Activated T-helper 17 cell treated with anti-CD3 and anti-CD28 coated beads, Interleukin-2, amount 50 U/mL, for 72 hours (primary cell): Measurements from ENCODE around the gene KRTAP10-10. TPM values are rescaled to one million over a fixed set of nuclear protein-coding genes. Genes with fewer than 3 reads are reported as not detected.
A peak's percentile ranks its signal among the peaks of the same experiment; 100 is the strongest.
"Not testable (repeated sequence)": the region's sequence is repeated elsewhere in the genome, so short reads cannot be mapped to it uniquely, and the experiment has no call there.

Source experiments
- ATAC-seq: fragments of 150-1000 bp; cut with Tn5 transposase; replicated peaks from 2 replicates; pipeline ENCODE4 v1.10.0; 2021; ENCODE audit warnings: mild to moderate bottlenecking, moderate library complexity
- H3K27ac Mint-ChIP-seq: one replicate; pipeline ENCODE4 v1.8.0; 2022; ENCODE audit warnings: mixed read lengths
- H3K27me3 Mint-ChIP-seq: one replicate; pipeline ENCODE4 v1.8.0; 2022; ENCODE audit warnings: mixed read lengths
- H3K36me3 Mint-ChIP-seq: one replicate; pipeline ENCODE4 v1.8.0; 2022; ENCODE audit warnings: low read depth, mild to moderate bottlenecking, mixed read lengths
- H3K4me1 Mint-ChIP-seq: one replicate; pipeline ENCODE4 v1.8.0; 2022; ENCODE audit warnings: mixed read lengths
- H3K4me3 Mint-ChIP-seq: one replicate; pipeline ENCODE4 v1.8.0; 2022; ENCODE audit warnings: mild to moderate bottlenecking, mixed read lengths
- H3K9me3 Mint-ChIP-seq: one replicate; pipeline ENCODE4 v1.8.0; 2022; ENCODE audit warnings: mixed read lengths
- total RNA-seq, 2 donors: library from RNA; stranded (reverse); gene quantifications; one replicate each; pipeline ENCODE4 v1.2.3, GENCODE V29; 2022

KRTAP10-10 gene, protein sequence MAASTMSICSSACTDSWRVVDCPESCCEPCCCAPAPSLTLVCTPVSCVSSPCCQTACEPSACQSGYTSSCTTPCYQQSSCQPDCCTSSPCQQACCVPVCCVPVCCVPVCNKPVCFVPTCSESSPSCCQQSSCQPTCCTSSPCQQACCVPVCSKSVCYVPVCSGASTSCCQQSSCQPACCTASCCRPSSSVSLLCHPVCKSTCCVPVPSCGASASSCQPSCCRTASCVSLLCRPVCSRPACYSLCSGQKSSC
- total RNA-seq = not detected

DNA sequence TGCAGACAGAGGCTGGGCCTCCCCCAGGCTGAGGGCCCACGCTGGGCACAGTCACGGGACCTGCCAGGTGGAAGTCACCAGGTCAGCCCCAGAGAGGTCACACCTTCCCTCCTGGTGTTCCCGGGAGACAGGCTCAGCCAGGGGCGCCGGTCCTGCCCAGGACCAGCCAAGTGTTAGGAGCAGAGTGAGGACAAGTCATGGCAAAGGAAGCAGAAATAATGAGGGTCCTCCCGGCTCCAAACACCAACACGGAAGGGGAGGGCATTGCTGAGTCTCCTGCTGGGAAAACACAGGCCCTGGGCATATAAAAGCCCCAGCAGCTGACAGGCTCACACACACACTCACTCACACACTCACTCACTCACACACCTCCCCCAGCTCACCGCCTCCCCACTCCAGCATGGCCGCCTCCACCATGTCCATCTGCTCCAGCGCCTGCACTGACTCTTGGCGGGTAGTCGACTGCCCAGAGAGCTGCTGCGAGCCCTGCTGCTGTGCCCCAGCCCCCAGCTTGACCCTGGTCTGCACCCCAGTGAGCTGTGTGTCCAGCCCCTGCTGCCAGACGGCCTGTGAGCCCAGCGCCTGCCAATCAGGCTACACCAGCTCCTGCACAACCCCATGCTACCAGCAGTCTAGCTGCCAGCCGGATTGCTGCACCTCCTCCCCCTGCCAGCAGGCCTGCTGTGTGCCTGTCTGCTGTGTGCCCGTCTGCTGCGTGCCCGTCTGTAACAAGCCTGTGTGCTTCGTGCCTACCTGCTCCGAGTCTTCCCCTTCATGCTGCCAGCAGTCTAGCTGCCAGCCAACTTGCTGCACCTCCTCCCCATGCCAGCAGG lies at the start of gene KRTAP10-10:
Gene KRTAP10-10 (plus strand): TSS at position 339 of the 833 bp plus-strand sequence. CDS start 62 bp downstream, at position 401.
- no peak for ATAC-seq
- Mint-ChIP-seq H3K27me3 (peaks cover 10% of the 10 kb centered on the region), H3K36me3 (no peaks in the 10 kb centered on the region), H3K9me3 (peaks cover 9% of the 10 kb centered on the region), H3K4me3 (no peak within 1 kb of the TSS), H3K4me1 (peaks cover 5% of the 10 kb centered on the region), H3K27ac (no peak within 1 kb of the TSS)

DNA sequence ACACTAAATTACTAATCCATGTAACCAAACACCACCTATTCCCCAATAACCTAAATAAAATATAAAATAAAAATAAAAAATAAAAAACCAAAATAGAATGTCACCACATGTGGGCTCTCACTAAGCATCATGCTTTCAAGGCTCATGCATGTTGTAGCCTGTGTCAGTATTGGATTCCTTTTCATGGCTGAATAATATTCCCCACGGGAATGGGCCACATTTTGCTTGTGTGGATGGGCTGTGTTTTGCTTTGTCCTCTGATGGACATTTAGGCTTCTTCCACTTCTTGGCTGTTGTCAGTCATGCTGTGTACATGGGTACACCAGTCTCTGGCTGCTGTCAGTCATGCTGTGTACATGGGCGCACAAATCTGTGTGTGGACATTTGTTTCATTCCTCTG lies 48.1 kb upstream of the KRTAP10-10 start:
- no peak for ATAC-seq
- Mint-ChIP-seq H3K36me3 (no peaks in the 10 kb centered on the region), H3K4me3 (no peak overlapping the region), H3K27me3 (peaks cover 19% of the 10 kb centered on the region), H3K27ac (no peak overlapping the region), H3K9me3 (no peaks in the 10 kb centered on the region), H3K4me1 (no peaks in the 10 kb centered on the region)

DNA sequence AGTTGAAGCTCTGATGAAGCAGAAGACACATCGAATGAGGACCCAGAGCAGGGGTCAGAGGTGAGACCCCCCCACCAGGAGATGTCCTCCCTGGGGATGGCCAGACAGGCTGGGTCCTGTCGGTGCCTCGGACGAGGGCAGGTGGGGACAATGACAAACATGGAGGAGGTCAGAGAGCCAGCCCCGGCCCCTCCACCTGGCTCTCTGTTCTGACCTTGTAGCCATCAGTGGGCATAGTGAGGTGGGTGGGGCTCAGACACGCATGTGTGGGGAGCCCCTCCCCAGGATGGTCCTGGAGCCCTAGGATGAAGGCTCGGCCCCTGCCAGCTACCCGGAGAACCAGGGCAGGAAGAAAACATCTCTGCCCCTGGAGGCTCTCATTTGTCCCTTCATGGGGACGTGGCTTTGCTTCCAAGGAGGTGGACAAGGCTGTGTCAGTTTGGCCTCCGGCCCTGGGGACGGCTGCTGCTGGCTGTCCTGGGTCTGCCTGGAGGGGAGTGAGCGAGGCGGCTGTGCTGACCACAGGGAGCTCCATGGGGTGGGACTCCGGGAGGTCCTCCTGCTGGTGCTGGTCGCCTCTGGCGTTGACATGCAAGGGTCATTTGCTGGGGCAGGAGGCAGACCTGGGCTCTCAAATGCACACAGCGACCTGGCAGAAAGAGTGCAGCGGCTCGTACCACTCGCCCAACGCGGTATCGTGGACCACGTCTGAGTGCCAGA lies 47.4 kb upstream of the KRTAP10-10 start:
- Mint-ChIP-seq H3K36me3 (no peaks in the 10 kb centered on the region), H3K9me3 (no peaks in the 10 kb centered on the region), H3K27ac (no peak overlapping the region), H3K4me3 (no peak overlapping the region), H3K27me3 (peaks cover 19% of the 10 kb centered on the region), H3K4me1 (no peaks in the 10 kb centered on the region)
- ATAC-seq = no peak

DNA sequence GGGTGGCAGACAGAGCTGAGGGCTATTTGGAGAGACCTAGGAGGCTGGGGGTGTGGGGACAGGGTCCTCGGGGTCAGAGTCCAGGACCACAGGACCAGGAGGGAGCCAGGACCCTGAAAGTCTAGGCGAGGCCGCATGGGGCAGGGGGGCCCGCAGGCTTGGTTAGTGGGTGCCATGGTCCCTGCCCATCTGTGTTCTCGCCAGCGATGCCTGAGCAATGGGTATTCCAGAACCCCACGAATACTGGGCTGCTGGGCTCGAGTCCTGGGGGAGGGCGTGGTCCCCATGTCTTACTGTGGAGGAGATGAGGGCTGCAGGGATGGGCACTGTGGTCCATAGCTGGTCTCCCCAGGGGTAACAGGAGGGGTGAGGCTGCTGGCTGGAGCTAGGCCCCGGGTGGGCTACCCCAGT lies 46.8 kb upstream of the KRTAP10-10 start:
- Mint-ChIP-seq H3K36me3 (no peaks in the 10 kb centered on the region), H3K9me3 (no peaks in the 10 kb centered on the region), H3K4me1 (no peaks in the 10 kb centered on the region), H3K27ac (no peak overlapping the region), H3K27me3 (peaks cover 17% of the 10 kb centered on the region), H3K4me3 (no peak overlapping the region)
- ATAC-seq = no peak

DNA sequence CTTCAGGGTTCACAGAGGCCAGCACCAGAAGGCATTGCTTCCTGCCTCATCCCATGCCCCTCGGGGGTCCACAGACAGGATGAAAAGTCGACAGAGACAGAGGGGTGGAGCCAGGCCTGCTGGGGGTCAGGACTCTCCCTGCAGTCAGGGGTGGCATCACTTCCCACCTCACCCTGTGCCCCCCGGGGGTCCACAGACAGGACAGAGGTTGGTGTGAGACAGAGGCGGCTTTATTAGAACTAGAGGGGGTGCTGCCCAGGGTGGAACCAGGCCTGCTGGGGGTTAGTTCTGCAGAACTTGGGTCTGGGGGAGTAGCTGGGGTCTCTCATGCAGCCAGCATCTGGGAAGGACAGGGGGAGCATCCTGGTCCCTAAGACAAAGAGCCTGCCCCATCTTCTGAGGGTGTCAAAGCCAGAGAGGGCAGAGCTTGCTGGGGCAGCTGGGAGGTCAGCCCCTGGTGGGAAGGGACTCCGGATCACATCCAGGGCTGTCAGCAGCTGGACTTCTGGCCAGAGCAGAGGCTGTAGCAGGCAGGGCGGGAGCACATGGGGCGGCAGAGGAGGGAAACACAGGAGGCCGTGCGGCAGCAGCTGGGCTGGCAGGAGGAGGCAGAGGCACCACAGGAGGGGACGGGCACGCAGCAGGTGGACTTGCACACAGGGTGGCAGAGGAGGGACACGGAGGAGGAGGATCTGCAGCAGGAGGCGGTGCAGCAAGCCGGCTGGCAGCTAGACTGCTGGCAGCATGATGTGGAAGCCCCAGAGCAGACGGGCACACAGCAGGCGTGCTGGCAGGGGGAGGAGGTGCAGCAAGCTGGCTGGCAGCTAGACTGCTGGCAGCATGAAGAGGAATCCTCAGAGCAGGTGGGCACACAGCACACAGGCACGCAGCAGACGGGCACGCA lies 46.0 kb upstream of the KRTAP10-10 start:
- H3K27ac Mint-ChIP-seq, H3K4me3 Mint-ChIP-seq, H3K36me3 Mint-ChIP-seq, H3K4me1 Mint-ChIP-seq, ATAC-seq, H3K9me3 Mint-ChIP-seq: not testable (repeated sequence)
- peaks cover 14% of the 10 kb centered on the region for H3K27me3 Mint-ChIP-seq

DNA sequence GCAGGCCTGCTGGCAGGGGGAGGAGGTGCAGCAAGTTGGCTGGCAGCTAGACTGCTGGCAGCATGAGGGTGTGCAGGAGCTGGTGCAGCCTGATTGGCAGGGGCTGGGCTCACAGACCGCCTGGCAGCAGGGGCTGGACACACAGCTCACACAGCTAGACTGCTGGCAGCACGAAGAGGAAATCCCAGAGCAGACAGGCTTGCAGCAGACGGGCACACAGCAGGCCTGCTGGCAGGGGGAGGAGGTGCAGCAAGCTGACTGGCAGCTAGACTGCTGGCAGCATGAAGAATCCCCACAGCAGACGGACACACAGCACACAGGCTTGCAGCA lies 45.4 kb upstream of the KRTAP10-10 start:
- H3K4me1 Mint-ChIP-seq, H3K27me3 Mint-ChIP-seq, H3K36me3 Mint-ChIP-seq, ATAC-seq, H3K27ac Mint-ChIP-seq, H3K4me3 Mint-ChIP-seq, H3K9me3 Mint-ChIP-seq: not testable (repeated sequence)

DNA sequence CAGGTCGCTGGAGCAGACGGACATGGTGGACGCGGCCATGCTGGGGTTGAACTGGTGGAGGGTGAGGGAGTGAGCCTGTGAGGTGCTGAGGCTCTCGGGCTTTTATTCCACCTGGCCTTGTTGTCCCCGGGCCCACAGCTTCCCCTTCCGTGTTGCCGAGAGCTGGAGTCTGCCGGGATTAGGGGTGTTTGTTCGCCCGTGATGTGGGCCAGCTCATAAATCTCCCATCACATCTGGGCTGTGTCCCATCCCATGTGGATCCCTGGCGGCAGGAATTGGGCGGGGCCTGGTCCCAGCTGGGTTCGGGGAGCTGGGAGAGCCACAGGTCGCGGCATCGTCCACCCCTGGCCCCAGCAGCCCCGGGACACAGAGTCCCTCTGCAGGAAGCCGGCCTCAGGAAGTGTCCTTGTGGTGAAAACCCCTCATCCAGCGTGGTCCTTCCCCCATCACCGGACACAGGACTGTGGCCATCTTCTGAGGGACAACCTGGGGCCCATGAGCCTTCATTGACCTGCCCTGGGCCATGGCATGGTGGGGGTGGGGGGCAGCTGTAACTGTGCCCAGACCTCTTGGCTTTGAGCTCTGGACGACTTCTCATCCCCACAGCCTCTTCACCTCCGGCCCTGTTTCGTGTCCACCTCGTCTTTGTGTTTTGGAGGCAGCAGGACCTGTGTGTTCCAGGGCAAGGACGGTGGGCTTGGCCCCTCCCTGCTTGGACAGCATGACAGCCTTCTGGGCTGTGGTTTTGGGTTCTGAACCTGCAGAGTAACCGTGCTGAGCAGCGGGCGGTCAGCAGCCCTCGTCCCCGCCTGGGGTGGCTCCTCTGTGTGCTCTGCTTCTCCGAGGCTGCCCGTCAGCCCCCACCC lies 44.5 kb upstream of the KRTAP10-10 start, which contains the start of gene KRTAP10-6:
Gene KRTAP10-6 (minus strand): TSS at position 60 of the 866 bp plus-strand sequence. CDS start 21 bp downstream, at position 39.
- no peak within 1 kb of the TSS for H3K4me3 Mint-ChIP-seq
- H3K4me1 Mint-ChIP-seq = no peaks in the 10 kb centered on the region
- H3K36me3 Mint-ChIP-seq = no peaks in the 10 kb centered on the region
- H3K27ac Mint-ChIP-seq = no peak within 1 kb of the TSS
- no peaks in the 10 kb centered on the region for H3K9me3 Mint-ChIP-seq
- ATAC-seq = no peak
- peaks cover 3% of the 10 kb centered on the region for H3K27me3 Mint-ChIP-seq

DNA sequence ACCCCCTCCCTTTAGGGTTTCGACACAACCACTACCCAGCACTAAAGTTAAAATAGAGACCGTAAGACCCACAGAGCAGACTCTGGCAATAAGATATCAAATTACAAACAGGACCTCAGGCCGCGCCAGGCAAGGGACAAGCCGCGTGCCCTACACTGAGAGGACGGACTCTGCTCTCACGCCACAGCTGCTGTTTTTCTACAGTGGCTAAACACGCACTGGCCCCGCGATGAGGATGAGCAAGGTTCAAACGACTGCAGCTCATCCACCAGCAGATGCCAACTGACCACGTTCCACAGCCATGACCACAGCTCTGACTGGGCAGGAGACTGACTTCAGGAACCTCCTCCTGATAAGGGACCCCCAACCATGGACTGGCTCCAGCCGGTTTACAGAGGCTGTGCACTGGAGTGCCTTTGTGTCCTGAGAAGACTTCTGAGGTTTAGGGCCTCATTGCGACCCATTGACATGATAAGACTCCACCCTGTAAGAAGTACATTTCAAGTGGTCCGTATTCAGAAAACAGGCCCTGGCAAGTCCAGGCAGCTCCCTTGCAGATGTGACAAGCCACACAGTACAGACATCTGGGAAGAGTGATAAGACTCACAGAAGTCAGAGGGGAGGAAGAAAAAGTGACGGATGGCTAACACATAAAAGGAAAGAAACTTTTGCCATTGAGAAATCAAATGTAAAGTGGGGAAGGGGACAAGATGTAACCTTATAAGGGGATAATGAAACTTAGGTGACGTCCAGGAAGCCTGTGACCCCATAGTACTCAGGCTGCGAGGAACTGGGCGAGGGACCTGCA lies 43.4 kb upstream of the KRTAP10-10 start:
- no peak for ATAC-seq
- H3K4me3 Mint-ChIP-seq = no peak overlapping the region

DNA sequence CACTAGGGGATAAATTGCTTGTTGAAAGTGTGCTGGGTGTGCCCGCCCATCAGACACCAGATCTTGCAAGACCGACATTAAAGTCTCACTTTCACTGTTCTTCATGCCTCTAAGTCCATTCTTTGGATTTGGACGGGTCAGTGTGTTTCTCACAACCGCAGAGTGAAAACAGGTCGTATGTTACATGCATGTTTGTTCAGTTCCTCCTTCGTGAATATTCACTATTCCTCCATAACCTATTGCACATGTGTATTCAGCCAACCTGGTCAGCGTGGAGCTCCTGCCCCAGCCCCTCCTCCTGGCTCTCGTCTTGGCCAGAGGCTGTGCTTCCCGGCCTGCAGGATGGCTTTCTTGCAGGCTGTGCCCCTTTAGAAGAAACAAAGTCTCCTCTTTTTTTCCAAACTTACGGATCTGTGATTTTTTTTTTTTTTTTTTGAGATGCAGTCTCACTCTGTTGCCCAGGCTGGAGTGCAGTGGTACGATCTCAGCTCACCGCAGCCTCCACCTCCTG lies 42.7 kb upstream of the KRTAP10-10 start:
- no peaks in the 10 kb centered on the region for H3K4me1 Mint-ChIP-seq
- no peaks in the 10 kb centered on the region for H3K36me3 Mint-ChIP-seq
- no peak for ATAC-seq
- H3K4me3 Mint-ChIP-seq = no peak overlapping the region
- H3K27ac Mint-ChIP-seq = no peak overlapping the region
- H3K27me3 Mint-ChIP-seq = peaks cover 4% of the 10 kb centered on the region
- peaks cover 5% of the 10 kb centered on the region for H3K9me3 Mint-ChIP-seq

More for the DNA sequence above, 43.4 kb upstream of the KRTAP10-10 start:
- Mint-ChIP-seq H3K27me3 (peaks cover 7% of the 10 kb centered on the region), H3K27ac (no peak overlapping the region), H3K9me3 (peaks cover 4% of the 10 kb centered on the region), H3K4me1 (no peaks in the 10 kb centered on the region), H3K36me3 (no peaks in the 10 kb centered on the region)

DNA sequence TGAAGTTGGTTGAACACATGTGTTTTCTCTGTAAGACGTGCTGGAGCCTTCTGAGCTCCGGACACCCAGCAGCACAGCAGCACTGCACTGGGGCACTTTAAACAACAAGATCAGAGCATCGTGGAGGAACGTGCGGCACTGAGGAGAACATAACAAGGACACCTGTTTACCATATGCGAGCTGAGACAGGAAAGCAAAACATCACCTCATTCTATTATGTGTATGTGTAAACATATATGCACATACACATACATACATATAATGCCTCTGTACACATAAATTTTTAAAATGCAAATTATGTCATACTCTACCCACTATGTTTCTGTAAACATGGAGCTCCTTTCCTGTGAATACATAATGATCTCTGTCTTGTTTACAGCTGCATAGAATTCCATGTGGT lies 41.6 kb upstream of the KRTAP10-10 start:
- H3K27ac Mint-ChIP-seq = no peak overlapping the region
- peaks cover 5% of the 10 kb centered on the region for H3K9me3 Mint-ChIP-seq
- ATAC-seq = no peak
- H3K36me3 Mint-ChIP-seq = no peaks in the 10 kb centered on the region
- H3K27me3 Mint-ChIP-seq = peaks cover 4% of the 10 kb centered on the region
- H3K4me1 Mint-ChIP-seq = no peaks in the 10 kb centered on the region
- H3K4me3 Mint-ChIP-seq = no peak overlapping the region

DNA sequence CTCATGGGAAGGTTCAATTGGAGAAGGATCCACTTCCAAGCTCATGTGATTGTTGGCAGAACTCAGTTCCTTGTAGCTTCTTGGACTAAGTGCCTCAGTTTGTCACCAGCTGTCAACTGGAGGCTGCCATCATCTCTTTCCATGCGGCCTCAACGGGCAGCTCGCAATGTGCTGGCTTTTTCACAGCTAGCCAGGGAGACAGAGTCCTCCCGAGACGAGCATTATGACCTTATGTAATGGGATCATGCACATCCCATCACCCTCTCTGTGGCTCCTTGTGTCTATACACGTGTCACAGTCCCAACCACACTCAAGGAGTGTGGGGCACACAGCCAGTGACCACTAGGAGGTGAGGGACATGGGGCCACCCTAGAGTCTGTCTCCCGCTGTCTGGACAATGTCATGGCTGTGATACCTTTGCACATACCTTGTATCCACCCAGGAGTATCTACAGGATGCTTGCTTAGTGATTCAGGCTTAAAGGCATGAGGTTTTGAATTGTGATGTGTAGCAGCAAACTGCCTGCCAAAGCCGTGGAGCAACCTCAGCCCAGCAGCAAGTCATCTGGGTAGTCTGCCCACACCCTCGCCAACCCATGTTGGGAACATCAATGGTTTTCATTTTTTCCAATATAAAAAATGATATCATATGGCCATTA lies 41.0 kb upstream of the KRTAP10-10 start:
- ATAC-seq = peak; percentile 28
- Mint-ChIP-seq H3K27ac (no peak overlapping the region), H3K27me3 (peaks cover 4% of the 10 kb centered on the region), H3K4me1 (no peaks in the 10 kb centered on the region), H3K36me3 (no peaks in the 10 kb centered on the region), H3K9me3 (peaks cover 5% of the 10 kb centered on the region), H3K4me3 (no peak overlapping the region)

DNA sequence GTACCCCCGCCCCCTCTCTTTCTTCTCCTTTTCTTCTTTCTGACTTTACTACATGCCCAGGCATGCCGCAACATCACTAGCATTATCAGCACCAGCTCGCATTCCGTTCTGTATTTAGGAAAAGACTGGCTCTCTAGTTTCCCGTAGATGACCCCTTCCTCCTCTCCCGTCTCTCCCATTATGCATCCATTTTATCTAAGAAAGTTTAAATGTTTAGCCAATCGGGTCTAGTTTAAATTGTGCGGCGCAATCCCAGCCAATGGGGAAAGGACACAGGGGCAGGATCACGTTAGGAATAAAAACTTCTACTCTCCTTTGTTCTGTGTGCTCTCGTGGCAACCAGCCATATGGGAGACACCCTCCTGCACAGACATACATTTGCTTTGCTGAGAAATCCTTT lies 39.1 kb upstream of the KRTAP10-10 start:
- Mint-ChIP-seq H3K9me3 (peaks cover 5% of the 10 kb centered on the region), H3K27ac (no peak overlapping the region), H3K4me1 (no peaks in the 10 kb centered on the region), H3K36me3 (no peaks in the 10 kb centered on the region), H3K4me3 (no peak overlapping the region), H3K27me3 (peaks cover 4% of the 10 kb centered on the region)
- no peak for ATAC-seq
